Activated naive CD8-positive, alpha-beta T cell treated with anti-CD3 and anti-CD28 coated beads, Interleukin-2, amount 50 U/mL, for 24 hours (primary cell): Measurements from ENCODE around the gene SAMD9.

Experiments
- ATAC-seq: fragments of 150-1000 bp; cut with Tn5 transposase; one replicate; pipeline ENCODE4 v1.10.0; 2021
- DNase-seq: peaks from one replicate; pipeline ENCODE4 v3.0.0; 2021
- H3K27ac Mint-ChIP-seq: one replicate; pipeline ENCODE4 v1.8.0; 2021; ENCODE audit warnings: mild to moderate bottlenecking, mixed read lengths
- H3K27me3 Mint-ChIP-seq: one replicate; pipeline ENCODE4 v1.8.0; 2021; ENCODE audit warnings: mixed read lengths
- H3K36me3 Mint-ChIP-seq: one replicate; pipeline ENCODE4 v1.8.0; 2021; ENCODE audit warnings: low read depth, mixed read lengths
- H3K4me1 Mint-ChIP-seq: one replicate; pipeline ENCODE4 v1.8.0; 2021; ENCODE audit warnings: mixed read lengths
- H3K4me3 Mint-ChIP-seq: one replicate; pipeline ENCODE4 v1.8.0; 2021; ENCODE audit warnings: mild to moderate bottlenecking, moderate library complexity, mixed read lengths
- H3K9me3 Mint-ChIP-seq: one replicate; pipeline ENCODE4 v1.8.0; 2021; ENCODE audit warnings: mixed read lengths

SAMD9 gene

DNA sequence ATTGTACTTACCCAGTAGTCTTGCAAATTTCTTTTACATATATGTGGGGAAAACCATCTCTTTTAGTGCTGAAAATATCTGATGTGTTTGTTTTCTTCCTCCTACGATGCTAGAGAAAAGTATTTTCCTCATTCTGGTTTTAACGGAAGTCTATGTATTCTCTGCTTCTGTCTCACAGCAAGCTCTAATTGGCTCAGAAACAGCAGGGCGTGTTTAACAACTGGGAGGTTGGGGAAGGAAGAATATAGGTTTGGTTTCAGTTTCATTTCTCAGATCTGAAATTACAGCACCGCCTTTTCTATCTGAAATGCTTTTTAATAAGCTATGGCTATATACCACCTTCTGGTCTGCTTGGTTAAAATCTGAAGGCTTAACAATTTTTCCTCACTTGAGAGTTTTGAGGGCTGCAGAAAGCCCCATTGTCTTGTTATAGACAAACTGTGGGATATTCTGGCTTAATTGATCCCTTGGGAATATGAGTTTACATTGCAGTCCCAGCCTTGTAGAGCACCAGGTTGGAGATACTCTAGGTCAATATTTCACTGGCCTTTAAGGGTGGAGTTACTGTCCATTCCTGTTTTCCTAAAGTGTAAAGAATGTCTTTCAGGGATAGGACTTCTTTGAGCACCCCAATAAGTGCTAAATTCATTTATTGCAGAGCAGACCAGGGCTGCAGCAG is at the start of gene SAMD9:
TSS of gene SAMD9 (minus strand) at position 128 of the 679 bp plus-strand sequence. CDS start 11,882 bp downstream, outside the sequence.
- ATAC-seq = peak; percentile 89
- Mint-ChIP-seq H3K27ac (peak within 1 kb of the TSS; percentile 70), H3K4me1 (peaks cover 48% of the 10 kb centered on the region), H3K9me3 (peaks cover 22% of the 10 kb centered on the region), H3K4me3 (peak within 1 kb of the TSS; percentile 82), H3K36me3 (peaks cover 29% of the 10 kb centered on the region), H3K27me3 (no peaks in the 10 kb centered on the region)
- DNase-seq = peak; percentile 24

DNA sequence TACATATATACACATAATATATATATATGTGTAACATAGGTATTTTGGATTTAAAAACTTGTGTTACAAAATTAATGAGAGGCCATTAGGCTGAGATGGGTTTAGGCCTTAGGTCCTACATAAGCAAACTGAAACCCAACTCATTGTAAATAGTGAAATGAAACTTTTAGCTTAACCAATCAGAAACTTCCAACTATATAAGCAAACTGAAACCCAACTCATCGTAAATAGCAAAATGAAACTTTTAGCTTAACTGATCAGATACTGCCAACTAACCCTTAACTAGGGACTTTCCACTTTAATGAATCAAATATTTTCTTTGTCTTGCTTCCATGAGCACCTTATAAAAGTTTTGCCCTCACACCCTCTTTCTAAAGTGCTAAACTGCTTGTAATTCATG is 47.7 kb upstream of the SAMD9 start:
- Mint-ChIP-seq H3K27me3 (no peaks in the 10 kb centered on the region), H3K4me1 (peaks cover 5% of the 10 kb centered on the region), H3K4me3 (no peak overlapping the region), H3K36me3 (no peaks in the 10 kb centered on the region), H3K9me3 (peaks cover 18% of the 10 kb centered on the region), H3K27ac (no peak overlapping the region)
- DNase-seq = no peak
- ATAC-seq = no peak

DNA sequence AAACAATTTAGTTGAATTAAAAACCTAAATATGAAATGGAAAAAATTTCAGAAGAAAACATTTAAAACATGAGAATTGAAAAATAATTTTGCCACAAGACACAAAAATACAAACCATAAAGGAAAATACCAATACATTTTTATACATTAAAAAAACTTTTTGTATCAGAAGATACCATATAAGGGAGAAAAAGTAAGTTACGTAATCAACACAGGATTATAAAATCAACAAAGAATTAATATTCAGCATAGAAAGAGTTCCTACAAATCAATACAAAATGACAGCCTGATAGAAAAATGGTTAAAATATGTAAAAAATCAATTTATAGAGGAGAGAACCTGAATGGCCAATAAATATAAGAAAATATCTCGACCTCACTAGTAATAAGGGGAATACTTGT is 47.0 kb upstream of the SAMD9 start:
- no peak overlapping the region for H3K27ac Mint-ChIP-seq
- H3K36me3 Mint-ChIP-seq = no peaks in the 10 kb centered on the region
- peaks cover 5% of the 10 kb centered on the region for H3K4me1 Mint-ChIP-seq
- no peak overlapping the region for H3K4me3 Mint-ChIP-seq
- no peaks in the 10 kb centered on the region for H3K27me3 Mint-ChIP-seq
- ATAC-seq (no peak), DNase-seq (no peak)
- peaks cover 18% of the 10 kb centered on the region for H3K9me3 Mint-ChIP-seq

DNA sequence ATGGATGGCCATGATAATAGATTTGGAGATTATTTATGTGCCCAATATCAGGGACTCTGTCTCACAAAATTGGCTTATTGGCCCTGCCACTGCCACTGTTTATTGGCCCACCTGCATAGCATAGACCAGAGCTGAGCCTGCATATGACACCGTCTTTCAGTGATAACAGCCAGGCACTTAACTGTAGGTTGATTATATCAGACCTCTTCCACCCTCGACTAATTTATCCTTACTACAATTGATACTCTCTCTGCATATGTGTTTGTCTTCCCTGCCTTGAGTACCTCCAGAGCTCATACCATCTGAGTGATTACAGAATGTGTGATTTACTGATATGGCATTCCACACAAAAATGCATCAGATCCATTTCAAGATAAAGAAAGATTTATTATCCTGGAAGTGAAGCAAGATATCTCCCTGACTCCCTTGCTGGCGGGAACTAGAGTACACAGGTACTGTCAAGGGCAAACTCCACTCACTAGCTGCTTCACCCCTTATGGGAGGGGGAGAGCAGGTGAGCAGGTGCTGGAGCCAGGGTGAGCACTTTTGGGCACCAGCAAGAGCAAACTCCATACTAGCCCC is 43.5 kb upstream of the SAMD9 start:
- Mint-ChIP-seq H3K4me1 (peaks cover 5% of the 10 kb centered on the region), H3K9me3 (peaks cover 13% of the 10 kb centered on the region), H3K27ac (no peak overlapping the region), H3K4me3 (no peak overlapping the region), H3K27me3 (no peaks in the 10 kb centered on the region), H3K36me3 (no peaks in the 10 kb centered on the region)
- DNase-seq (no peak), ATAC-seq (no peak)

DNA sequence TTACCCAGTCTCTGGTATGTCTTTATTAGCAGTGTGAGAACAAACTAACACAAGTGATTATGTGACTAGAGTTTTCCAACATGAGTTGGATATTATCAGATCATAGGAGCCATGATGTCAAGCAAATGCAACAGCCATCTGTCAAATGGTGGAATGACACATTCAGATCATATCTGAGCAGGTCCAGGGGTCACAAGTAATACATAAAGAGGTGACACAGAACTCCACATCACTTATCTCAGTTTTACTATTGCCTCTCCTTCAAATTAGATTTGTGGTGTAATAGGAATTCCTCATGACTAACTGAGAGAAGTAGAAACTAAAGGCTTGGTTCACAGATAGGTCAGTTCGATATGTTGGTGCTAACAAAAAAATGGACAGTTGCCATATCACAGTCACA is 42.6 kb upstream of the SAMD9 start:
- Mint-ChIP-seq H3K27ac (no peak overlapping the region), H3K9me3 (peaks cover 13% of the 10 kb centered on the region), H3K4me1 (peaks cover under 1% of the 10 kb centered on the region), H3K4me3 (no peak overlapping the region), H3K27me3 (no peaks in the 10 kb centered on the region), H3K36me3 (no peaks in the 10 kb centered on the region)
- ATAC-seq (no peak), DNase-seq (no peak)

DNA sequence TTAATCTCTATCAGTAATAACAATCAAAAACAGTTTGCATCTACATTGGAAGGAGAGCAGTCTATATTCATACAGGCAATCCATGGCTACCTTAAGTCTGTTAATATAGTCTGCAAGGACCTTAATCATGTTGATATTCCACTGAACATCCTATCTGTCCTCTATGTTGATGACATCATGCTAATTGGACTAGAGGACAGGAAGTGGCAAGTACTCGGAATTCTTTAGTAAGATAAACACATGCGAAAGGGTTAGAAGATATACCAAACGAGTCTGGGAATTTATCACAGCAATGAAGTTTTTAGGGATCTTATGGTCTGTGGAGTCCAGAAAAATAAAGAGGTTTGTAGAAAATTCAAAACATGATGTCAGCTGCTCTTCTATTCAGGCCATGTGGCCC is 41.7 kb upstream of the SAMD9 start:
- no peaks in the 10 kb centered on the region for H3K4me1 Mint-ChIP-seq
- no peaks in the 10 kb centered on the region for H3K27me3 Mint-ChIP-seq
- ATAC-seq (no peak), DNase-seq (no peak)
- peaks cover 13% of the 10 kb centered on the region for H3K9me3 Mint-ChIP-seq
- no peak overlapping the region for H3K4me3 Mint-ChIP-seq
- no peaks in the 10 kb centered on the region for H3K36me3 Mint-ChIP-seq
- no peak overlapping the region for H3K27ac Mint-ChIP-seq

DNA sequence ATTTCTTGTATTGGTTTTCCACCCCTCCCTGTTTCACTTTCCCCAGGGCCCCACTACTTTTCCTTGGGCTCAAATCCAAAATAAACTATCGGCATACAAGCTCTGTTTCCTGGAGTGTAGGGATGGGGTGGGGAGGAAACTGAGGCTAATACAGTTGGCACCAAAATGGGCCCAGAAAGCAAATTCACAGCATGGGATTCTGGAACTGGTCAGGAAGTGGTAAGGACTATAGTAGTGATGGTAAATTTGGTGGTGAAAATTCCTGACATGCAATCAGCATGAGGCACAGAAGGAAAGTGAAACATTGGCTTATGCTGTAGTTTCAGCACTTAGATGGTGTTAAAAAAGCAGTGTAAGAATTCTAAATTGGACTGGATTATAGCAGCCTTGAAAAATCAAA is 39.1 kb upstream of the SAMD9 start:
- peaks cover 4% of the 10 kb centered on the region for H3K9me3 Mint-ChIP-seq
- H3K4me3 Mint-ChIP-seq = no peak overlapping the region
- H3K27ac Mint-ChIP-seq = no peak overlapping the region
- H3K36me3 Mint-ChIP-seq = no peaks in the 10 kb centered on the region
- H3K27me3 Mint-ChIP-seq = no peaks in the 10 kb centered on the region
- H3K4me1 Mint-ChIP-seq = no peaks in the 10 kb centered on the region
- ATAC-seq (no peak), DNase-seq (no peak)

DNA sequence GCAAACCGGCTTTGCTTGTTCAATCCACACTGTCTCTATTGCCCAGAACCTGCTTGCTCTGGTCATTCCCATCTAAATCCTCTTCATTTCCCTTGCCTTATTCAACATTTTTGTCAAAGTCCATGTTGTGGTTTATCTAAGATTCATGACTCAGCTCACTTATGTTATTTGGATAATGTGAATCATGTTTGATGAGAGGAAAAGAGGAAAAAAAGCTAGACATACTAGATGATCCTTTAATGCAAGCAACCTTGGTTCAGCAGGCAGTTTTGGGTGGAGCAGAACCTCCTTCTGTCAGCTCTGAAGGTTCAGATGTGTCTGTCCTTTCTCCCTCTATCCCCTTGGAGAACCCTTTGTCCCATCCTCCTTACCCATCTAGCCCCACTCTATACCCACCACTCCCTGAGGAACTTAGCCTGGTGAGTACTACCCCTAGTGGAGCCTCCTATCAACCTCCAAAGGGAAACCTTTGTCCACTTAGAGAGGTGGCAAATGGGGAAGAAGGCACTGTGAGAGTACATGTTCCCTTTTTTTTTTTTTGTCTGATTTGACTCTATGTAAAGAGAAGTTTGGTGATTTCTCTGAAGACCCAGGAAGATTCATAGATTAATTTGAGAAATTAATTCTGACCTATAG is 32.5 kb upstream of the SAMD9 start:
- Mint-ChIP-seq H3K9me3 (peaks cover 7% of the 10 kb centered on the region), H3K4me1 (peaks cover 39% of the 10 kb centered on the region), H3K4me3 (no peak overlapping the region), H3K36me3 (peaks cover 4% of the 10 kb centered on the region), H3K27ac (no peak overlapping the region), H3K27me3 (no peaks in the 10 kb centered on the region)
- DNase-seq (no peak), ATAC-seq (no peak)

DNA sequence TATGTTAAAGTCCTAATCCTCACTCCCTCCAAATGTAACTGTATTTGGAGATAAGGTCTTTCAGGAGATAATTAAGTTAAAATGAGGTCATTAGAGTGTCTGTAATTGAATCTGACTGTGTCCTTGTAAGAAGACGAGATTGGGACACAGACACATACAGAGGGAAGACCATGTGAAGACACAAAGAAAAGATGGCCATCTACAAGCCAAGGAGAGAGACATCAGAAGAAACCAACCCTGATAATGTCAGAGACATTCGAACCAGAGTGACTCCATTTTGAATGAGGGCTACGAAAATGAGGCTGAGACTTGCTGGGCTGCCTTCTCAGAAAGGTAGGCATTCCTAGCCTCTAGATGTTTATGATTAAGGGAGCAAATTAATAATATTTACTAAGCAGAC is 30.9 kb upstream of the SAMD9 start:
- Mint-ChIP-seq H3K9me3 (peaks cover 7% of the 10 kb centered on the region), H3K27ac (peak overlapping the region; percentile 86), H3K4me1 (peaks cover 41% of the 10 kb centered on the region), H3K27me3 (no peaks in the 10 kb centered on the region), H3K36me3 (peaks cover 7% of the 10 kb centered on the region), H3K4me3 (peak overlapping the region; percentile 85)
- no peak for DNase-seq
- ATAC-seq = no peak

DNA sequence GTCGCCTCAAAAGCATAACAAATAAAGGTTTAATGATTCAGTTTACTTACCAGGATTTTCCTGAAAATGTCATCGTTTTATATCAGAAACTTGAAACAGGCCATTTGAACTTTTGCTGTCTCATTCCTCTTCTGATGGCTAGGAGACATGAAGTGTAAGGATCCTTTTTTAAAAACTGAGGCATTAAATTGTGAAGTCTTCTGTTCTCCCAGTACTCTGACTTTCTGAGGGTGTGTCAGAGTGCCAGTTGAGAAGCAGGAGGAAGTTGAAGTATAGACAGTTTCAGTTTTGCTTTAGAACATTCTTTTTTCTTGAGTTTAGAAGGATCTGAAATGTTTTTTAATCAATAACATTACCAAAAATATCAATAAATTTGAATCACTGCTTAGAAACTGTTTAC is 30.4 kb upstream of the SAMD9 start, which contains the start of gene SAMD9L:
TSS of gene SAMD9L (minus strand) at position 242 of the 400 bp plus-strand sequence. CDS start 12,414 bp downstream, outside the sequence.
- ATAC-seq (peak; percentile 48), DNase-seq (no peak)
- H3K9me3 Mint-ChIP-seq = peaks cover 7% of the 10 kb centered on the region
- no peaks in the 10 kb centered on the region for H3K27me3 Mint-ChIP-seq
- H3K4me1 Mint-ChIP-seq = peaks cover 41% of the 10 kb centered on the region
- H3K4me3 Mint-ChIP-seq = peak within 1 kb of the TSS; percentile 85
- peaks cover 11% of the 10 kb centered on the region for H3K36me3 Mint-ChIP-seq
- H3K27ac Mint-ChIP-seq = peak within 1 kb of the TSS; percentile 87

DNA sequence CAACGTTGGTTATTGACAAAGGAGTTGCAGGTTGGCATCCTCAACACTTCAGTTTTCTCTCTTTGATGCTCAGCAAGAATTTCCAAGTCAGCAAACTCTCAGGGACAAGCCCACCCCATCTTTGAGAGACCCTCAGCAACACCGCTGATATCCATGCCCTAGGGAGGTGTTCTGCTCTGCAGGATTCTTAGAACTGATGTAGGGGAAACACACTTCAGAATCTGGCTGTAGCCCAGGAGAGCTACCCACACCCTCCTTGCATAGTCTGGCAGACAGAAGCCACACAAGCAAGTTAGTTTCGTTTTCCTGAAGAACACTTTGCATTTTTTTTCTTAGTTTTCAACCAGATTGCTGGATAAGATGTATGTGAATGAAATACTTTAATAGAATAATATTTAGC is 29.6 kb upstream of the SAMD9 start:
- H3K4me1 Mint-ChIP-seq = peaks cover 41% of the 10 kb centered on the region

DNA sequence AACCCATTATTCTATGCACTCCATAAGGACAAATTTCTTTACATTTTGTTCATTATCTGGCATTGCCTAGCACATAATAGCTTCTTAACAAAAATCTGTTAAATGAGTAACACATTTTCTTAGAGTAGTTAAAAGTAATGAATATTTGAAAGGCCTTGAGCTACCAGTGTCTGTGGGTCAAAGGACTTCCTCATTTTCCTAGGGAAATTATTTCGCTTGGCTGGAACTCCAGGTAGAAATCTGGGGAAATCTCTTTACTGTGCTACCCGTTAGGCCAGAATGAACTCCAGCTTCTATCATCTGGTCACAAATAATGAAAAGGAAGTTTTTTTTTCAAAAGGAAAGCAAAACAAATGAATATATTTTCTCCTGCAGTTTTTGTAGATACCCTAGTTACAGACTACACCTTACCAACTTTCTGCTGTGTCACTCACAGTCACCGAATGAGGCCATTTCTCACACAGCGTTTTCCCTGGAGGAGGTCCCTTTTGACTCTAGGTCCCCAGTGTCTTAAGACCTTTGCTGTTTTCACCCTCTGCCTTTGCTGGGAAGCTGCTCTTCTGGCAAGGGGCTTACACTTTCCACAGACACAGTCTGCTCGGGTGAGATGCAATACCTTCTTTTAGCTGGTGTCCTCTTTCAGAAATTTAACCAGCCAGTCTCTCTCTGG is 28.8 kb upstream of the SAMD9 start:
- H3K27ac Mint-ChIP-seq = peak overlapping the region; percentile 87
- peak; percentile 11 for DNase-seq

More for the DNA sequence above, 29.6 kb upstream of the SAMD9 start:
- Mint-ChIP-seq H3K36me3 (peaks cover 11% of the 10 kb centered on the region), H3K9me3 (peaks cover 7% of the 10 kb centered on the region), H3K27ac (peak overlapping the region; percentile 87), H3K27me3 (no peaks in the 10 kb centered on the region), H3K4me3 (peak overlapping the region; percentile 85)
- peak; percentile 20 for DNase-seq
- ATAC-seq = peak; percentile 88

DNA sequence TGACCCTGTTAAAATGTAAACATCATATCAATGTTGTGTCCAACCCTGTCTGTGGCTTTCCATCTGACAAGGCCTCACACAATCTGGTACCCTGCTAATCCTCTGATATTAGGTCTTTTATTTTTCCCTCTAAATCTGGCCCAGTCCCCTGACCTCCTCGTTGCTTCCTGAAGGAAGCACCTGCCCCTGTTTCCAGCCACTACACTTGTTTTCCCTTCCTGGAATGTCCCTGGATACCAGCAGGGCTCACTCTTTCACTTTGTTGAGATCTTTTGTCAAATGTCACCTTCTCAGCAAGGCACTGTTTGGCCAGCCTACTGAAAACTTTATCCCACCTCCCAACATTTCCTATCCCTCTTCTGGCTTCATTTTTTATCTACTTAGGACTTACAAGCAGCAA is 28.3 kb upstream of the SAMD9 start:
- Mint-ChIP-seq H3K9me3 (peaks cover 7% of the 10 kb centered on the region), H3K27me3 (no peaks in the 10 kb centered on the region), H3K4me3 (no peak overlapping the region), H3K27ac (no peak overlapping the region), H3K4me1 (peaks cover 41% of the 10 kb centered on the region), H3K36me3 (peaks cover 11% of the 10 kb centered on the region)
- no peak for ATAC-seq
- DNase-seq = no peak

More for the DNA sequence above, 28.8 kb upstream of the SAMD9 start:
- Mint-ChIP-seq H3K27me3 (no peaks in the 10 kb centered on the region), H3K36me3 (peaks cover 11% of the 10 kb centered on the region), H3K4me3 (peak overlapping the region; percentile 85), H3K4me1 (peaks cover 41% of the 10 kb centered on the region), H3K9me3 (peaks cover 7% of the 10 kb centered on the region)
- no peak for ATAC-seq

DNA sequence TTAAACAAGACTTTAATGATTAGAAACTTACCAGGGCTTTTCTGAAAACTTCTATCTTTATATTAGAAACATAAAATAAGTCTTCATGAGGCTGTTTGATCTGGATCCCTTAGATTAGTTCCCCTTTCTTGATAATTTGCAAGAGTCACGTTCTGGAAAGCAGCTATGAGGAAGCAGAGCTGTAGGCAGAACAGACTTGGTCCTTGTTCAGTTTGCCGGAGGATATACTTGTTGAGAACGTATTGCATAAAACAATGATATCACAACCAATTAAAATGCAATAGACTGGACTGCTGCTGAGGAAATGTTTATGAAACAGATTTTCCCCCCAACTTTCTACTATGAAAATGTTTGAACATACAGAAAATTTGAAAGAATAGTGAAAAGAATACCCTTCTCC is 27.6 kb upstream of the SAMD9 start:
- no peak overlapping the region for H3K4me3 Mint-ChIP-seq
- peaks cover 36% of the 10 kb centered on the region for H3K4me1 Mint-ChIP-seq
- DNase-seq (no peak), ATAC-seq (no peak)
- peaks cover 11% of the 10 kb centered on the region for H3K36me3 Mint-ChIP-seq
- no peak overlapping the region for H3K27ac Mint-ChIP-seq
- peaks cover 7% of the 10 kb centered on the region for H3K9me3 Mint-ChIP-seq
- no peaks in the 10 kb centered on the region for H3K27me3 Mint-ChIP-seq
